ENCODE results near the gene TTC21B.
"Not testable (repeated sequence)": the region's sequence is repeated elsewhere in the genome, so short reads cannot be mapped to it uniquely, and the experiment has no call there.

DNA sequence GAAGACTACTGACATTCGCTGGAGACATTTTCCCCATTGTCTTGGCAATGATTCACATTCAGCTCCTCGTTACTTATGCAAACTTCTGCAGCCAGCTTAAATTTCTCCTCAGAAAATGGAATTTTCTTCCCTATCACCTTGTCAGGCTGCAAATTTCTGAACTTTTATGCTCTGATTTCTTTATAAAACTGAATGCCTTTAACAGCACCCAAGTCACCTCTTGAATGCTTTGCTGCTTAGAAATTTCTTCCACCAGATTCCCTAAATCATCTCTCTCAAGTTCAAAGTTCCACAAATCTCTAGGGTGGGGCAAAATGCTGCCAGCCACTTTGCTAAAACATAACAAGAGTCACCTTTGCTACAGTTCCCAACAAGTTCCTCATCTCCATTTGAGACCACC, 92.5 kb downstream of the TTC21B start:
- TF ChIP-seq, protein P1, sequence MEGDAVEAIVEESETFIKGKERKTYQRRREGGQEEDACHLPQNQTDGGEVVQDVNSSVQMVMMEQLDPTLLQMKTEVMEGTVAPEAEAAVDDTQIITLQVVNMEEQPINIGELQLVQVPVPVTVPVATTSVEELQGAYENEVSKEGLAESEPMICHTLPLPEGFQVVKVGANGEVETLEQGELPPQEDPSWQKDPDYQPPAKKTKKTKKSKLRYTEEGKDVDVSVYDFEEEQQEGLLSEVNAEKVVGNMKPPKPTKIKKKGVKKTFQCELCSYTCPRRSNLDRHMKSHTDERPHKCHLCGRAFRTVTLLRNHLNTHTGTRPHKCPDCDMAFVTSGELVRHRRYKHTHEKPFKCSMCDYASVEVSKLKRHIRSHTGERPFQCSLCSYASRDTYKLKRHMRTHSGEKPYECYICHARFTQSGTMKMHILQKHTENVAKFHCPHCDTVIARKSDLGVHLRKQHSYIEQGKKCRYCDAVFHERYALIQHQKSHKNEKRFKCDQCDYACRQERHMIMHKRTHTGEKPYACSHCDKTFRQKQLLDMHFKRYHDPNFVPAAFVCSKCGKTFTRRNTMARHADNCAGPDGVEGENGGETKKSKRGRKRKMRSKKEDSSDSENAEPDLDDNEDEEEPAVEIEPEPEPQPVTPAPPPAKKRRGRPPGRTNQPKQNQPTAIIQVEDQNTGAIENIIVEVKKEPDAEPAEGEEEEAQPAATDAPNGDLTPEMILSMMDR (IDR thresholded peaks at IDR 0.05), result not testable (repeated sequence)
- TF ChIP-seq POLR2A, POLR2AphosphoS5 (IDR thresholded peaks at IDR 0.05): not testable (repeated sequence)

Measured in stomach (tissue), 4 donors.